NCI-H1092 treated with DMSO at 0.1 percent for 48 hours (cell line): ENCODE results near the gene MYO6.
"Not testable (repeated sequence)": the region's sequence is repeated elsewhere in the genome, so short reads cannot be mapped to it uniquely, and the experiment has no call there.

Experiments
- DNase-seq: peaks from one replicate; lab custom pipeline; 2025; lab: John Stamatoyannopoulos, UW

Gene MYO6

DNA sequence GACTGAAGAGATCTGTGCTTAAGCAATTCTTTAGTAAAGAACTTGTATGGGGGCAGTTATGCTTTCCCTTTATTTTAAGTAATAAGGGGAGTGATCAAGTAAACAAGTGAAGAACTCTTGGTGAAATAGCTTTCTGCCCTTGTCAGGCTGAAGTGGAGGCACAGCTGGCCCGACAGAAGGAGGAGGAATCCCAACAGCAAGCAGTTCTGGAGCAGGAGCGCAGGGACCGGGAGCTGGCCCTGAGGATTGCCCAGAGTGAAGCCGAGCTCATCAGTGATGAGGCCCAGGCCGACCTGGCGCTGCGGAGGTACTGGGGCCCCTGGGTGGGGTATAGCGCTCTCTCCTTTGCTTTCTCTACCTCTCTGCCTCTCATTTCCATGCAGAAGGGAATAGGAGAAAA lies 143.3 kb downstream of the MYO6 start:
- no peak for DNase-seq

DNA sequence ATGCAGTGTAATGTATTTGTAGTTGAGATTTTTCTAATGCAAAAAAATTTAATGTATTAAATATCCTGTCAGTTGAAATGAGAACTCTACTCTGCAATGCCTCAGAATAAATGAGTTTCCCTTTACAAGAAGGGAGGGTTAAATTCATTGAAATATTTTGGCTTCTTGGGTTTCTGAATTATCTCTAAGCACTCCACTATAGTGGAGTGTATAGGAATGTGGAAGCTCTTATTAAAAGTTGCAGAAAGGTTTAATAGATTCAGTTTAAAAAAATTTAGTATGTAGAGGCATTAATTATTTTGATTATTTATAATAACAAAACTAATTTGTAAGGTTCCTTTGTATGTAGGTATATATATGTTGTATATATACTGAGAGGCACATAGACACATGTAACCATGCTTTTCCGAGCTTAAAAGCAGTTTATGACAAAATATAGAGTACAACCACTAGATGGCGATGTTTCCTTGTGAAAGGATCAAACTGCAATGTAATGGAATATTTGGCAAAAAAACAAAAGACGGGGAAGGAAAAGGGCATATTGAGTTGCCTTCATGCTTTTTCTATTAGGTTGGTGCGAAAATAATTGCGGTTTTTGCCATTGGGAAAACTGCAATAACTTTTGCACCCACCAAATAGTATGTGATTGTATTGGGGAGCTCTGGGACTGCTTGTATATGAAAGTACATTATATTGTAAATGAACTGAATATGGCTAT lies 144.2 kb downstream of the MYO6 start:
- peak; percentile 41 for DNase-seq

DNA sequence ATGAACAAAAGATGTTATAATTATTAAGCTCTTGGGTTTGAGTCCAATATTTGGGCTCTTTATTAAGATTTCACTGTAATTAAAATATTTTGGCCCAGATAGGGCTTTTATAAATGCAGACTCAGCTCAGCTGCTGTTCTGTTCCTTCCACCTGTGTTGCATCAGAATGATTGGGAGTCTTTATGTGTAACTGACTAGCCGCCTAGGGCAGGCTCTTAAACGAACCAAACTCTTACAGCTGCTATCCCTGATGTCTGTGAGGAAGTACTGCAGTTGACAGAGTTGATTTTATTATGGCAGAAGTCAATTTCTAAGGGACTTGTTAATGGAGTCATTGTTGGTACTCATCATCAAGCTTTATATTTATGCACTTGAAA lies 144.7 kb downstream of the MYO6 start:
- DNase-seq: no peak

DNA sequence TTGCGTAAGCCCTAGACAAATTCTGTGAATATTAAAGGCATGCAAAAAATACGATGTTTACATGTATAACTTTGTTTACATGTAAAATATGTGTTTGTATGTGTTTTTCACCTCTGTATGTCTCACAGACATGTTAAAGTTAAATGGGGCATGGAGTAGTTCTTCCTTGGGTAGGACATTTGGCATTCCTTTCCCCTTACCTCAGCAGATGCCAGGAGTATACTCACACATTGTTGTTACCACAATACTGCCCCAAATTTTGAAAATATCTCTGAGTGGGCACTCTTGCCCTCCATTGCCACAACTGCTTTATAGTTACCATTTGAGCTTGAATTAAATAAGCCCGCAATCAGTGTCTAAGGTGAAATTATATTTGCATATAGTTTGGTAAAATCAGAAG lies 147.5 kb downstream of the MYO6 start:
- DNase-seq: no peak

DNA sequence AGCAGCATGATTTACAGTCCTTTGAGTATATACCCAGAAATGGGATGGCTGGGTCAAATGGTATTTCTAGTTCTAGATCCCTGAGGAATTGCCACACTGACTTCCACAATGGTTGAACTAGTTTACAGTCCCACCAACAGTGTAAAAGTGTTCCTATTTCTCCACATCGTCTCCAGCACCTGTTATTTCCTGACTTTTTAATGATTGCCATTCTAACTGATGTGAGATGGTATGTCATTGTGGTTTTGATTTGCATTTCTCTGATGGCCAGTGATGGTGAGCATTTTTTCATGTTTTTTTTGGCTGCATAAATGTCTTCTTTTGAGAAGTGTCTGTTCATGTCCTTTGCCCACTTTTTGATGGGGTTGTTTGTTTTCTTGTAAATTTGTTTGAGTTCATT lies 151.2 kb downstream of the MYO6 start:
- not testable (repeated sequence) for DNase-seq

DNA sequence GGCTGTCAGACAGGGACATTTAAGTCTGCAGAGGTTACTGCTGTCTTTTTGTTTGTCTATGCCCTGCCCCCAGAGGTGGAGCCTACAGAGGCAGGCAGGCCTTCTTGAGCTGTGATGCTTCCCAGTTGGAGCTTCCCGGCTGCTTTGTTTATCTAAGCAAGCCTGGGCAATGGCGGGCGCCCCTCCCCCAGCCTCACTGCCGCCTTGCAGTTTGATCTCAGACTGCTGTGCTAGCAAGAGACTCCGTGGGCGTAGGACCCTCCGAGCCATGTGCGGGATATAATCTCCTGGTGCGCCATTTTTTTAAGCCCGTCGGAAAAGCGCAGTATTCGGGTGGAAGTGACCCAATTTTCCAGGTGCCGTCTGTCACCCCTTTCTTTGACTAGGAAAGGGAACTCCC lies 156.1 kb downstream of the MYO6 start:
- not testable (repeated sequence) for DNase-seq

DNA sequence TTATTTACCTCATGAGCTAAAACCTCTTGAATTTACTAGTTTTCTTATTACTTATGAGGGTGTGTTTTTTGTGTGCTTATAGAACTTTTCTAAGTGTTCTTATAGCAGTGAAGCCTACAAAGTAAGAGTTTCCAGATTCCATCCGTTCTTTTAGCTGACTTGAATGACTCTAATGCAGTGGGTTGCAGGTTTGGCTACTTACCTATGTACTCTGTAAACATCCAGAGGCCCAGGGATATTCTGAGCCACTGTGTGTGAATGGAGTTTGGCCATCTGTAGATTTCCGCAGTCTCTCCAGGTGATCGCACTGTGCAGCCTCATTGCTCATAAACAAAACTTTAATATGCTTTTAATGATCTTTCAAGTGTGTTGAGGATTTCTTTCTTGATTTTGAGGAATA lies 157.8 kb downstream of the MYO6 start:
- DNase-seq: no peak

DNA sequence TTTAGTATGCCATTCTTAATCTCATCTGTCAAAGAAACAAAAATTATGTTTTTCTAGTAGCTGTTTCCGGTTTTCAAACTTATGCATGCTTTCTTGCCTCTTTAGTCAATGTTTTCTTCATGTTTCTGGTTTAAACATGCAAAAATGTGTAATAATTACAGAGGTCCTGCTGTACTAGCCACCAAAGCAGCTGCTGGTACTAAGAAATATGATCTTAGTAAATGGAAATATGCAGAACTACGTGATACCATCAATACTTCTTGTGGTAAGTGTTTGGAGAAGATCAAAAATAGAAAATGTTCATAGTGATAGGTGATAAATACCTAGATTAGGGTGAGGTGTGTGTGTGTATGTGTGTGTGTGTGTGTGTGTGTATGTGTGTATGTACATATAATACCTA lies 158.4 kb downstream of the MYO6 start:
- no peak for DNase-seq

DNA sequence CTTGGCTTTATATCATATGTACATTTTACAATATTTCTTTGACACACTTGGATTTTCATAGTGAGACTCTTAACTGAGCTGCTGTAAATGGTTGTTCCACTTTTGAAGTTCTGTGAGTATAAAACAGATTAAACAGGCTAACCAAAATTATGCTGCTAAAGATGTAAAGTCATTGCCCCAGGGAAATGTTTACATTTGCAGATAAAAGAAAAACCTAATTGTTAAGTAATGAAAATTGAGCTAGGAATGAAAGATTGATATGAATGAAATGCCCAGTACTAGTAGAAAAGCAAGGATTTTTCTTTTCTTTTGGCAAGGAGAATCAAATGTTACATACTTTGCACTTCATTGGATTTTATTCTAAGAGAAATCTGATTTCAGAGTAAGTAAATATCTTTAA lies 164.0 kb downstream of the MYO6 start:
- DNase-seq: no peak

DNA sequence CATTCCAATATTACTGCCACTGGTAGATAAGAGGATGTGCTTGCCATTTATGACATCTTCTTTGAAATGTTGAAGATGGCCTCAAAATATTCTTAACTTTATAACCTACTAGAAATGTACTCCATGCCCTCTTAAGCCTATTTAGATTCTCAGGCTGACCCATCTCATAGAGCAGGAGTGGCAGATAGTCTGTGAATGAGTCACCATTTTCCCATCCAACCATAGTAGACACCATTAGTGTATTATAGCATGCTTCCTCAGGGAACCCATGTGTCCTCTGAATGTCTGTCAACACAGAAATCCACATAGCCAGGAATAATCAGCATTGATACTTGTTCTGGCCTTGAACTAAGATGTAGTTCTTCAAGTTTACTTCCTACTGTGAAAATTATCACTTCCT lies 173.2 kb downstream of the MYO6 start:
- DNase-seq: no peak

DNA sequence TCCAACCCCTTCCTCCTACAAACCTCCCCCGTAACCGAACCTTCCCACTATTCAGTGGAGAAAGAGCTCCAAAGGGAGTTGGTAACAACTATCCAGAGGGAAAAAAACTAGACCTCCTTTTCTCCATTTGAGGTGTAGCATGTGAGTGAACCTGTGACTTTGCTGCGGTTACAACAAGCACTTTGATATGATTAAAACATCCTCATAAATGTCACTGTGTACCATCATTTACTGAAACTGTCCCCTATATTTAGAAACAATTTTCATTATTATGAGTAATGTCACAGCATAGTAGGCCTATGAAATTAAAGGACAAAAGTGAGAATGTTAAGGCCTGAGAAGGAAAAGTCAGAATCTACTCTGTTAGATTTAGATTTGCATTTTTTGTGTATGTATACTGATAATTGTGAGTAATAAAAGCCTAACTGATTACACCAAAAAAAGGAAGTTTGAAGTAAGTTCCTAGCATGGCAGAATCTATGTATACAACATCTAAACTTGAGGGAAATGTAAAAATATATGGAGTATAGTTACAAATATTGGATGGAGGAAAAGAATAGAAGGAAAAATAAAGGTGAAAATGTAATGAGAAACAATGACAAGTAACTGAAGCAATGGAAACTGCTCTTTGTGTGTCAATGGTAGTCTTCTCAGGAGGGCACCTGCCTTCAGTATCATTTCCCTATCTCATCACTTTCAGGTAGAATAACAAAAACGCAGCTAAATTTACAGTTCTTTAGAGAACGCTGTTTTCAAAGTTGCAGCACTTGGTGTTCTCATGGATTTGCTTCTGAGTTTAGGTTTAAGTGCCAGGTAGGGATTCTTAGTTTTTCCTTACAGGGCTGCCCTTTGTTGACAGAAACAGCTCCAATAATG lies 177.5 kb downstream of the MYO6 start:
- DNase-seq: no peak

DNA sequence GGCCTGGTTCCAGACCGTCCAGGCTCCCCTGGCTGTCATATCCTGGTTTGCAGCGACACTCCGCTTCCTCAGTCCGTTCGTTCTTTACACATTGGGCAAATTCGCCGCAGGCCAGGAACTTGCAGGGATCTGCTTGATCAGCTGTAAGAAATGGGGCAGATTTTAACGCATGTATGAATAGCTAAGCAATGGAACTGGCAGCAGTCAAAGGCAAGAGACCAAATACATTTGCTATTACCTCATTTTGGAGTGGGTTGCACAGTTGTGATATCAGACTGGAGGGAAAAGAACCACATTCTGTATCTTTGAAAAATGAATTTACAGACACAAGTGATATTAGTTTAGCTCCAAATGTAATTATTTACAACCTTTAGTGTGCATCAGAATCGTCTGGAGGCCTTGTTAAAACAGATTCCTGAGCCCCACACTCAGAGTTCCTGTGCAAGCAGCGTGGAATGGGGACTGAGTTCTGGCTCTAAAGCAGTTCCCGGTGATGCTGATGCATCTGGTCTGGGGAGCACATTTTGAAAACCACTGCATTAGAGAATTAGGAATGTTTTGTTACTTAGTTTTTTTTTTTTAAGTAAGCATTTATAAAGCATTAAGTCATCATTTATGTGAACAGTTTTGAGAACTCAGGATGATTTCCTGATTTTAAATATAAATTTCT lies 182.1 kb downstream of the MYO6 start:
- DNase-seq: no peak

DNA sequence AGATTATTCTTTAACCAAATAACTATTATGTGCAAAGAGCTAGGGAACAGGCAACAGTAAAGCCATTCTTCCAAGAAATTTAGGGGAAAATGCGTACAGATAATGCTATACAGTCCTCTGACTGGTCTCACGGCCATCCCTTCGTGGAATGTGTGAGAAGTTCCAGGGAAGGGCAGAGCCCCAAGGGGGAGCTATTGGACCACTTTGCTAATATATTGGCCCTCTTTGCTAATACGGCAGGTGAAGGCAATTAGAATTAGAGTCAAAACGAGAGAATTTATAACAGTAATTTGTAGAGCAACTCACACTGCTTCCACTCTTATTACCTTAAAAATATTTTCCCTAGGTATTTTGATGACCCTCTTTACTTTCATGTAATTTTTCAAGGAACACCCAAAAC lies 183.0 kb downstream of the MYO6 start:
- peak; percentile 13 for DNase-seq

DNA sequence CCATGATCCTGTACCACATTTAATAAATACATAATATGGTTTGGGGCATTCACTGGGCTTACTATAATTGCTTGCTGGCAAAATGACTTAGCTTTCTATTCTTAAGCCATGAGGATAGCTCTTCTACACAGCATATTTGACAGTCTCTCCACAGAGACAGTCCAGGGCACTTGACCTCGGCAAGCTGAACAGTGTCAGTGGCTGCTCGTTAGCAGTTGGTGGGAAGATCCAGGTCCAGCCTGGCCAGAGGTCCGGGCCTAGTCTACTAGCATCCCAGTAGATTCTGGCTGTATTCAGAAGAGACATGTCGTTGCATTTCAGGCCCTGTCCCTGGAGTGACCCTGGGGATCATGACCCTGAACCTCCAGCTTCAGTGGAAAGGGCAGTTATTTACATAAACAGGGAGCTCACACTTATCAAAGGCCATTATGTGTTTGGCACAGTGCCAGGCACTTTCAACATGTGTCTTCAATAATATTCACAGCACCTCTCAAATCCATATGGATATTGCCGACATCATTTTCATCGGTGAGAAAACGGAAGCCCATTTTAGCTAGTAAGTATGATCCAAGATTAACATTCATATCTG lies 184.4 kb downstream of the MYO6 start:
- DNase-seq: no peak

DNA sequence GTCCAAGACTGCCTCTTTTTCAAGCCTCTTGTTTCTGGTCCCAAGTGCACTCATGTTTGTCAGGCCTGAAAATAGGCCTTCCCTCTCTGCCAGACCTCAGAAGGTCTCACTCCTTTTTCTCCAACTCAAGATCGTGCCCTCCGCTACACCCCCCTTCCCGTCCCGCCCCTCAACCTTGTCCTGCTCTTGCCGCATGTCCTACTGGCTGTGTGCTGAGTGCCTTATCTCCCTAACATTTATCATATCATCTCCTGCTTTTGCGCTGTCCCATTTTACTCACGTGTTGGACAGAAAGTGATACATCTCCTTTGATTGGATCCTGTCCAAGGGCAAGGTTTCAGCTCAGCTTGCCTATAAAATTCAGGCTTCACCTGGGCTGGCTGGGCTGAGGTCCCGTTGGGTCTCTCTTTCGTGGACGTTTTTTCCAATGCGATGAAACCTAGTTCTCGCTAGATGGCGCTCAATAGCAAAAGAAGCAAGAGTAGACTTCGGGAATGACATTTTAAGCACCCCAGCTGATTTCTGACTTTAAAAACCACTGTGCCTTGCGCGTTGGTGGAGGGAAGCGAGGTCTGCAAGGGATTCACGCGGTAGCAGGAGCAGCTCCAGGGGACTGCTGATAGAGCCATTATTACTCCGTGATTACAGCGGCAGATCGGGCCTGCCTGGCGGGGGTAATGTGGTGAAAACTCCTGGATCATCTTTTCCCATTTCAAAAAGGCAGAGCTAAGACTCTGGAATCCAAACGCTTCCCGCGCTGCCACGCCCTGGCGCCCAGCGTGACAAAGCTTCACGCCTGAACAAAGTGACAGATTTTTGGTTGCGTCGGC lies 185.8 kb downstream of the MYO6 start:
- peak; percentile 39 for DNase-seq

DNA sequence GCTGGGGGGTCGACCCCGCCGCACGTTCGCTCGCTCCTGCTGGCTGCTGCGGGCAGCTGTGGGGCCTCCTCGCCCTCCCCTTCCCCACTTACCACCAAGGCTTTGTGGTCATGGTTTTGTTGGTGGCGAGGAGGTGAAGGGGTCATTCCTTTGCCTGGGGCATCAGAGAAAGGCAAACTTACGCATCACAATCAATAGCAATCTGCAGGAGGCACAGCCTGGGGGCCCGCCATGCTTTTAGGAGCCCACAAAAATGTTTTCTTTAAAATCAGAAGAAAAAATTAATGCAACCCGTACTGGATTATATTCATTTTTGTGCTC lies 186.4 kb downstream of the MYO6 start:
- no peak for DNase-seq

DNA sequence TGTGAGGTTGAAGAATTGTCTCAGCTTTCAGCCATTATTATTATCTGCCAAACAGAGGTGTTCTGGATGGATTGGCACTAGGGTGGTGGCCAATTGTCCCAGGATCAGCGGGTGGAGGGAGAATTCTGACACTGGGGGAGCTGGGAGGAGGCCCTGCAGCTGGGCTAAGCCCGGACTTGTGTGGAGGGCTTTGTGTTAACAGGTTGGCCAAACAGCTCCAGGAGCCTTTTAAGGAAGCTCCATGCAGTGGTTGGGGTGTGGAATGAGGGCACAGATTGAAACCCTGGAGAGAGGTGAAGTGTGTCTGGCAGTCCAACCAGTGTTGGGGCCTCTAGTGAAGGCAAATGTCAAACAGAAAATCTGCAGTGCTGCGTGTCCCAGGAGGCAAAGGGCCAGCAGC lies 187.6 kb downstream of the MYO6 start:
- no peak for DNase-seq

DNA sequence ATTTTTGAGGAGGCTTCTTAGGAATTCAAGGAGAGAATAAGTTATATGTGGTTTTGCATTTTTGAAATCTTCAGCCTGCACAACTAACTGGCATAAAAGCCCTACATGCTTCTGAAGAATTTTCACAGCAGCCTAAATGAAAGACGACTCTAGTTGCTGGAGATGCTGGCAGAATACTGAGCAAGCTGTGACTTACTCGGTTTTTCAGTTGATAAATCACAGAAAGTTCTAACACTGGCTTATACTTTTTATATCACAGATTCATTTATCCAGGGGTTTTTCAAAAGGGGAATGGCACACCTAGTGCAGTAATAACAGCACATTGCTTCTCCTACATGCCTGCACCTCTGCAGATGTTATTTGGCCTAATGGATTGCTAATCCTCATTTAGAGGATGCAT lies 188.8 kb downstream of the MYO6 start:
- no peak for DNase-seq

DNA sequence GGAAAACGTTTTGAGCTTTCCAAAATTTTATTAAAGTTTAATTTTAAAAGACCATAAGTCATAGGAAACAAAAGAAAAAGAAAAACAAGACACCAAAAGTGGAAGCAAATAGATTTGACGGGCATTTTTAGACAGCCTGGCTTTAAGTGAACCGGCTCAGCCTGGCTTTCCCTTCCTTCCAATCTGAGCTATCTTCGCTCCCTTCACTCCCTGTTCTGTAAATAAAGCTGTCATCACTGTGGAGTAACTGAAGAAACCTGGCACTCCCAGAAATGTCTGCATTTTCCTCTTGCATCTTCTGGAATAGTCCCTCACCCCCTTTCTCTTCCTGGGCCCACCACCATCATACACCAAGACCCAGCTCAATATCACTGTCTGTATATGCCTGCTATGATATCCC lies 191.5 kb downstream of the MYO6 start:
- no peak for DNase-seq

DNA sequence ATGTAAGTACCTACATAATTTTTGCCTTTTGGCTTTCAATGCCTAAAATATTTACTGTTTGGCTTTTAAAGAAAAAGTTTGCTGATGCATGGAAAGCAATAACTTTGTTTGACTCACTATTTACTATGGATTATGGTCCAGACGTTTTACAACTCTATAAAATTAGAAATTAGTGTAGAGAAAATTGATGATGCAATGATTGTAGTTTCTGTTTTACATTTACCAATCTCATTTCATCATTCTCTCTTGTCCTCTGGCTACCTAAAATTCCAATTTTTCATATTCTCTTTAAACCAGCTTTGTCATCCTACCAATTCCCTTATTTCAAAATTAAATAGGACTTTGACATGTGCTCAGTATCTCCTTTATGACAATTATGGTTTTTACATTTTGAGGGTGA lies 192.5 kb downstream of the MYO6 start:
- no peak for DNase-seq

DNA sequence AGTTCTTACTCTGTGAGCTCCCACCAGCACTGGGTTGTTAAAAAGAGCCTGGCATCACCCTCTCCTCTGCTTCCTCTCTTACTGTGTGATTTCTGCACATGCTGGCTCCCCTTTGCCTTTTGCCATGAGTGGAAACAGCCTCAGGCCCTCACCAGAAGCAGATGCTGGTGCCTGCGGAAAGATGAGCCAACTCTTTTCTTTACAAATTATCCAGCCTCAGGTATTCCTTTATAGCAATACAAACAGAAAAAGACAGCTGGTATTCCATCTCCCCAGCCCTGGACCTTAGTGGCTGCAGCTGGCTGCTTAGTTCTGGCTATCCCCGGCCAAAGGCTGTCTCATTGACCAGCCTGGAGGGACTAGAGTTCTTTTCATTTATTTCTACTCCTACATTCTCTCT lies 194.3 kb downstream of the MYO6 start:
- DNase-seq: no peak
